ENCODE data around the gene LUZP2.

LUZP2 gene

DNA sequence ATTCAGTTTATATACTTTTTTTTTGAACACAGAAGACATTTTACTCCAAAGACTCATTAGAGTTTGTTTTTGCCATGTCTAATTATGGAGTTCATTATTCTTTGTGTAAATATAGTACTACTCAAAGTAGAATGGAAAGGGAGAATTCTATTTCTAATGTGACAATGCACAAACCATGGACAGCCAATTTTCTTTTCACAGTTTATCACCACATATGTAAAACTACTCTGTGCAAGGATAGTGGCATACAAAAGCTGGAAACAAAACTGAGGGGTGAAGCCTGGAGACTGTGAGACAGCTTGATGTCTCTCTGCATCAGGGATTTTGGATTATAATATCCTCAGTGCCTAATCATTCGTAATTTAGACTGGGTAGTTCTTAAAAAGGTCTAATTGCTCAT is 75.5 kb downstream of the LUZP2 start:
- Histone ChIP-seq H3K4me1 (ENCODE audit: insufficient read depth, low read length, severe bottlenecking) (no peaks in the 10 kb centered on the region), H3F3A (ENCODE audit: insufficient read depth, low read length) (no peaks in the 10 kb centered on the region), H3K27me3 (ENCODE audit: insufficient read depth, low read length) (no peaks in the 10 kb centered on the region), H3K9me2 (ENCODE audit: low read depth, low read length) (no peaks in the 10 kb centered on the region), H3K9me3 (ENCODE audit: low read length) (no peaks in the 10 kb centered on the region), H3K4me3 (ENCODE audit: low read depth, low read length, poor library complexity, severe bottlenecking) (no peak overlapping the region), H3K79me2 (ENCODE audit: insufficient read depth, low read length) (no peaks in the 10 kb centered on the region), H3K27ac (ENCODE audit: low read depth, low read length, poor library complexity, severe bottlenecking) (no peak overlapping the region), H2AFZ (ENCODE audit: low read length) (no peak overlapping the region), H3K36me3 (ENCODE audit: insufficient read depth, low read length) (no peaks in the 10 kb centered on the region), H4K20me1 (ENCODE audit: insufficient read depth, low read length) (no peaks in the 10 kb centered on the region), H3K9ac (ENCODE audit: low read length) (no peak overlapping the region), H3K4me2 (ENCODE audit: low read length) (no peak overlapping the region)
- TF ChIP-seq, protein P1, sequence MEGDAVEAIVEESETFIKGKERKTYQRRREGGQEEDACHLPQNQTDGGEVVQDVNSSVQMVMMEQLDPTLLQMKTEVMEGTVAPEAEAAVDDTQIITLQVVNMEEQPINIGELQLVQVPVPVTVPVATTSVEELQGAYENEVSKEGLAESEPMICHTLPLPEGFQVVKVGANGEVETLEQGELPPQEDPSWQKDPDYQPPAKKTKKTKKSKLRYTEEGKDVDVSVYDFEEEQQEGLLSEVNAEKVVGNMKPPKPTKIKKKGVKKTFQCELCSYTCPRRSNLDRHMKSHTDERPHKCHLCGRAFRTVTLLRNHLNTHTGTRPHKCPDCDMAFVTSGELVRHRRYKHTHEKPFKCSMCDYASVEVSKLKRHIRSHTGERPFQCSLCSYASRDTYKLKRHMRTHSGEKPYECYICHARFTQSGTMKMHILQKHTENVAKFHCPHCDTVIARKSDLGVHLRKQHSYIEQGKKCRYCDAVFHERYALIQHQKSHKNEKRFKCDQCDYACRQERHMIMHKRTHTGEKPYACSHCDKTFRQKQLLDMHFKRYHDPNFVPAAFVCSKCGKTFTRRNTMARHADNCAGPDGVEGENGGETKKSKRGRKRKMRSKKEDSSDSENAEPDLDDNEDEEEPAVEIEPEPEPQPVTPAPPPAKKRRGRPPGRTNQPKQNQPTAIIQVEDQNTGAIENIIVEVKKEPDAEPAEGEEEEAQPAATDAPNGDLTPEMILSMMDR (IDR thresholded peaks at IDR 0.05; ENCODE audit: low read length) = no peak
- TF ChIP-seq EZH2 (IDR thresholded peaks at IDR 0.05; ENCODE audit: borderline replicate concordance, low read length) = no peak

GRCh38 chr11:24574461-24574860 is 77.6 kb downstream of the LUZP2 start:
- no peak for TF ChIP-seq EZH2 (IDR thresholded peaks at IDR 0.05; ENCODE audit: borderline replicate concordance, low read length)
- TF ChIP-seq, protein P1 (IDR thresholded peaks at IDR 0.05; ENCODE audit: low read length) = no peak
- no peaks in the 10 kb centered on the region for H3K27me3 ChIP-seq (ENCODE audit: insufficient read depth, low read length)
- no peaks in the 10 kb centered on the region for H3K9me3 ChIP-seq (ENCODE audit: low read length)
- no peak overlapping the region for H2AFZ ChIP-seq (ENCODE audit: low read length)
- H3F3A ChIP-seq (ENCODE audit: insufficient read depth, low read length) = no peaks in the 10 kb centered on the region
- H3K9me2 ChIP-seq (ENCODE audit: low read depth, low read length) = no peaks in the 10 kb centered on the region
- H3K4me2 ChIP-seq (ENCODE audit: low read length) = no peak overlapping the region
- peaks cover 4% of the 10 kb centered on the region for H3K4me1 ChIP-seq (ENCODE audit: insufficient read depth, low read length, severe bottlenecking)
- H3K79me2 ChIP-seq (ENCODE audit: insufficient read depth, low read length) = no peaks in the 10 kb centered on the region
- no peak overlapping the region for H3K4me3 ChIP-seq (ENCODE audit: low read depth, low read length, poor library complexity, severe bottlenecking)
- no peak overlapping the region for H3K9ac ChIP-seq (ENCODE audit: low read length)
- no peaks in the 10 kb centered on the region for H3K36me3 ChIP-seq (ENCODE audit: insufficient read depth, low read length)
- H3K27ac ChIP-seq (ENCODE audit: low read depth, low read length, poor library complexity, severe bottlenecking) = no peak overlapping the region
- no peaks in the 10 kb centered on the region for H4K20me1 ChIP-seq (ENCODE audit: insufficient read depth, low read length)

DNA sequence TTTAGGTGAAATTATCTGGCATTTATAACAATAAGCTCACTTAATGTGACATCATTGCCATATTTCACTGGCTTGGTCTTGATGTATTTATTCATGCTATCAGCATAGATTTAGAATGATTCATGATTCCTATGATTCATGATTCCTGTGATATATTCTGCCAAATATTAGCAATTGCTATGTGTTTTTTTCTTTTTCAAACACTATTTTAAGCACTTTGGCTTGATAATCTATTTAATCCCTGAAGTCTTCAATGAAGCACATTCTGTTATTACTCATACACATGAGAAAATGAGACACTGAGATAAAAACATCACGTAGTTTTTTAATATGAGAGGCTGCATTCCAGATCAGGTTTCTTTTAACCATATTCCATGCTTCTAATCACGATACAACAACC is 78.5 kb downstream of the LUZP2 start:
- Histone ChIP-seq H3K4me1 (ENCODE audit: insufficient read depth, low read length, severe bottlenecking) (peaks cover 4% of the 10 kb centered on the region), H3K79me2 (ENCODE audit: insufficient read depth, low read length) (no peaks in the 10 kb centered on the region), H3K9ac (ENCODE audit: low read length) (no peak overlapping the region), H2AFZ (ENCODE audit: low read length) (no peak overlapping the region), H3K4me3 (ENCODE audit: low read depth, low read length, poor library complexity, severe bottlenecking) (no peak overlapping the region), H3K27me3 (ENCODE audit: insufficient read depth, low read length) (no peaks in the 10 kb centered on the region), H3K9me3 (ENCODE audit: low read length) (no peaks in the 10 kb centered on the region), H3K27ac (ENCODE audit: low read depth, low read length, poor library complexity, severe bottlenecking) (no peak overlapping the region), H3K4me2 (ENCODE audit: low read length) (no peak overlapping the region), H3F3A (ENCODE audit: insufficient read depth, low read length) (no peaks in the 10 kb centered on the region), H3K9me2 (ENCODE audit: low read depth, low read length) (no peaks in the 10 kb centered on the region), H4K20me1 (ENCODE audit: insufficient read depth, low read length) (no peaks in the 10 kb centered on the region), H3K36me3 (ENCODE audit: insufficient read depth, low read length) (no peaks in the 10 kb centered on the region)
- no peak for TF ChIP-seq EZH2 (IDR thresholded peaks at IDR 0.05; ENCODE audit: borderline replicate concordance, low read length)
- TF ChIP-seq, protein P1 (IDR thresholded peaks at IDR 0.05; ENCODE audit: low read length) = no peak
